Measurements from ENCODE around the gene RAPGEF1. TPM values are rescaled to one million over a fixed set of nuclear protein-coding genes. Genes with fewer than 3 reads are reported as not detected.

The RAPGEF1 gene
- total RNA-seq, 1 experiment from 2014 or later, result 55.6 TPM

- H2BK20ac ChIP-seq (ENCODE audit: low read depth, low read length, poor library complexity, severe bottlenecking), result no peak overlapping the region
- H2AK5ac ChIP-seq (ENCODE audit: insufficient read length, low read length), result no peak overlapping the region
- H3K27me3 Mint-ChIP-seq (ENCODE audit: low read depth), result no peaks in the 10 kb centered on the region
- no peaks in the 10 kb centered on the region for H3K9me3 Mint-ChIP-seq
- no peak overlapping the region for H3K4me2 ChIP-seq (ENCODE audit: insufficient read depth, insufficient read length, low read length)
- H3K4ac ChIP-seq (ENCODE audit: low read depth, low read length), result no peak overlapping the region
- H3K27ac Mint-ChIP-seq, result no peak overlapping the region; a peak in 1 of 7 replicates
- H3K23me2 ChIP-seq (ENCODE audit: insufficient read length, low read depth, low read length, poor library complexity, severe bottlenecking), result no peaks in the 10 kb centered on the region
- H3K4me1 Mint-ChIP-seq, result peaks cover 21% of the 10 kb centered on the region in 2 experiments
- no CpG with 5 or more reads among the region's 16 CpGs for WGBS (ENCODE audit: extremely low coverage, insufficient read length, low lambda C conversion rate)
- no peak overlapping the region for H3T11ph ChIP-seq (ENCODE audit: low read length)
- H4K8ac ChIP-seq (replicated peaks; ENCODE audit: insufficient read length, low read depth, low read length), result no peak overlapping the region
- H3K27ac ChIP-seq (ENCODE audit: insufficient read length, low read depth, low read length), result no peak overlapping the region
- no peak overlapping the region for H4K5ac ChIP-seq (ENCODE audit: insufficient read length, low read depth, low read length)
- H3K4me3 Mint-ChIP-seq, result no peak overlapping the region
- H3K36me3 Mint-ChIP-seq (ENCODE audit: insufficient read depth in 1 of 3, low read depth in 3 of 3), result peaks cover 4 to 28% (median 6%) of the 10 kb centered on the region in 3 experiments; a peak in 4 of 7 replicates
- no peak overlapping the region for H2AFZ ChIP-seq (ENCODE audit: low read length)
- no peaks in the 10 kb centered on the region for H3K9me3 ChIP-seq (ENCODE audit: control insufficient read depth, low read depth, low read length)
- no peak overlapping the region for H4K91ac ChIP-seq (ENCODE audit: insufficient read length, low read depth, low read length)
- no peak for DNase-seq
- no peak overlapping the region for H2BK15ac ChIP-seq (ENCODE audit: low read depth, low read length)
- no peaks in the 10 kb centered on the region for H4K20me1 ChIP-seq (ENCODE audit: control insufficient read depth, insufficient read depth, insufficient read length)
- no peaks in the 10 kb centered on the region for H3K79me2 ChIP-seq (ENCODE audit: insufficient read depth, low read length)
- H3K56ac ChIP-seq (ENCODE audit: insufficient read length, low read depth, low read length), result no peak overlapping the region
- H2BK120ac ChIP-seq (ENCODE audit: low read depth, low read length, poor library complexity, severe bottlenecking), result no peak overlapping the region
- no peaks in the 10 kb centered on the region for H3K79me1 ChIP-seq (ENCODE audit: insufficient read depth, low read depth, low read length, poor library complexity, severe bottlenecking)
- H2BK12ac ChIP-seq (ENCODE audit: insufficient read length, low read depth, low read length), result no peak overlapping the region
- H3K27me3 ChIP-seq (ENCODE audit: insufficient read depth, low read length), result no peaks in the 10 kb centered on the region
- H3K14ac ChIP-seq (ENCODE audit: insufficient read depth, low read length), result no peak overlapping the region
- no peak for TF ChIP-seq CTCF (conservative IDR thresholded peaks at IDR 0.05)
- H3K23ac ChIP-seq (ENCODE audit: insufficient read length, low read depth, low read length), result no peak overlapping the region
- H3K4me1 ChIP-seq (ENCODE audit: insufficient read depth, low read length), result peaks cover 2% of the 10 kb centered on the region; the same call in 1 of the 2 replicates
- H2BK5ac ChIP-seq (ENCODE audit: insufficient read length, low read length), result no peak overlapping the region
- H3K18ac ChIP-seq (ENCODE audit: insufficient read length, low read depth, low read length), result no peak overlapping the region
- no peak overlapping the region for H3K9ac ChIP-seq (ENCODE audit: extremely low read depth, insufficient read length, low read length)
Observed at GRCh38 chr9:131603711-131604439, 136.0 kb downstream of the RAPGEF1 start.

Measured in H9 (cell line).